GM18951 (cell line): ENCODE measurements around the gene CLASP1.
"Not testable (repeated sequence)": the region's sequence is repeated elsewhere in the genome, so short reads cannot be mapped to it uniquely, and the experiment has no call there.

Experiments
- POLR2A ChIP-seq: IDR thresholded peaks from 4 replicates; pipeline ENCODE4 v1.6.1; 2011; ENCODE audit warnings: mild to moderate bottlenecking; ENCODE audit not compliant: insufficient read length, insufficient read depth; ENCODE audit errors: extremely low read depth
- in situ Hi-C: fragments of 300-500 bp; cut with MboI; formaldehyde crosslinking; loops from one replicate; pipeline ENCODE4 v1.12.0; 2022; ENCODE audit warnings: low sequenced_read_pairs, mixed read lengths, inconsistent platforms; ENCODE audit not compliant: unreplicated experiment

The CLASP1 gene

DNA sequence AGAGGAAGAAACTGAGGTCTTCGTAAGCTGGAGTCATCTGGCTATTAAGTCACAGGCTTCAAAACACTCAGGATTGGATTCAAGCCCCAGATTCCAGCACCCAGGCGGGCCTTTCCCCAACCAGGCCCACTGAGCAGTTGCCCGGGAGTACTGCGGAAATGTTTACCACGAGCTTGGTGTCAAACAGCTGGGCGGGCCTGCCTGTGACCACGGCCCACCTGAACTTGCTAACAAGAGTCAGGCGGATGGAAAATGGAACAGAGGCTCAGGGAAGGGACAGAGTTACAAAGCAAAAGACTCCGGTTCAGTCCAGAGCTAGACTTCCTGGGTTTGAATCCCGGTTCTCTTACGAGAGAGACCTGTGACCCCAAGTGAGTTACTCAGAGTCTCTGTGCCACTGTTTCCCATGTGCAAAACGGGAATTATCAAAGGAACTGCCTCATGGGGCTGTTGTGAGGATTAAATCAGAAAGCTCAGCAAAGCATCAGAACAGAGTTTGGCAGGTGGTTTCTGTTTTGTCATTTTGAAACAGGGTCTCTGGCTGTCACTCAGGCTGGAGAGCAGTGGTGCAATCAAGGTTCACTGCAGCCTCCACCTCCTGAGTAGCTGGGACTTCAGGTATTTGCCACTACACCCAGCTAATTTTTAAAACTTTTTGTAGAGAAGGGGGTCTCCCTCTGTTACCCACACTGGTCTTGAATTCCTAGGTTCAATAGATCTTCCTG is 315.3 kb downstream of the CLASP1 start:
- no peak for TF ChIP-seq POLR2A
- in situ Hi-C loops: no loop called here

- TF ChIP-seq POLR2A: no peak
- in situ Hi-C loops: no loop called here
Observed at GRCh38 chr2:121333231-121333630, 316.0 kb downstream of the CLASP1 start.

DNA sequence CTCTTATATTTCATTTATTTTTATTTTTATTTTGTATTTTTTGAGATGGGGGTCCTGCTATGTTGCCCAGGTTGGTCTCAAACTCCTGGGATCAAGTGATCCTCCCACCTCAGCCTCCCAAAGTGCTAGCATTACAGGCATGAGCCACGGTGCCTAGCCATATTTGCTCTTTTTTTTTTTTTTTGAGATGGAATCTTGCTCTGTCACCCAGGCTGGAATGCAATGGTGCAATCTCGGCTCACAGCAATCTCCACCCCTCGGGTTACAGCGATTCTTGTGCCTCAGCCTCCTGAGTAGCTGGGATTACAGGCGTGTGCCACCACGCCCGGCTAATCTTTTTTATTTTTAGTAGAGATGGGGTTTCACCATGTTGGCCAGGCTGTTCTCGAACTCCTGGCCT is 317.9 kb downstream of the CLASP1 start:
- in situ Hi-C loops: not testable (repeated sequence)

GRCh38 chr2:121330921-121331320 is 318.3 kb downstream of the CLASP1 start:
- in situ Hi-C loops: no loop called here
- TF ChIP-seq POLR2A: no peak

DNA sequence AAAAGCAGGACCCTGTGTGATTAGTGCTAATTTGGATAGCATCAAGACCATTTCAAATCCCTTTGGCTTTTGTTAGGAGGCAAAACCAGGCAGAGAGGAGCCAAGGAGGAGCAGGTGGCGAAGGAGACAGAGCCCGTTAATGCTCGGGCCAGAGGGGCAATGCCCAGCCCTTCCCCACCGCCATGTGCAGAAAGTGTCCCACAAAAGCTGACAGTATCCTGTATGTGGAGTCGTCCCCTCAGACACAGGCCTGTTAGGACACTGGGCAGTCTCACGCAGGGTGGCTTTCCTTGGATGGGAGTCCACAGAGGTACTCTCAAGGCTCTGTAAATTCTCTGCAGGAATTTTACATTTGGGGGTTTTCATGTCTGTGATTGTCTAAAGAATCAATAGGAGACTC is 319.5 kb downstream of the CLASP1 start:
- no peak for TF ChIP-seq POLR2A
- in situ Hi-C loops: no loop called here

DNA sequence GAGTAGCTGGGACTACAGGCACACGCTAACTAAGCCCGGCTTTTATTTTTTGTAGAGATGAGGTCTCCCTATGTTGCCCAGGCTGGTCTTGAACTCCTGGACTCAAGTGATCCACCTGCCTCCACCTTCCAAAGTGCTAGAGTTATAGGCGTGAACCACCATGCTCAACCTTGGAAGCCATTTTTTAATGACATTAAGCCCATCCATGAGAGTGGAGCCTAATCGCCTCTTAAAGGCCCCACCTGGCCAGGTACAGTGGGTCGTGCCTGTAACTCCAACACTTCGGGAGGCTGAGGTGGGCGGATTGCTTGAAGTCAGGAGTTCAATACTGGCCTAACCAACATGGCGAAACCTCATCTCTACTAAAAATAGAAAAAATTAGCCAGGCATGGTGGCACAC is 322.6 kb downstream of the CLASP1 start:
- no peak for TF ChIP-seq POLR2A
- in situ Hi-C loops: no loop called here

GRCh38 chr2:121324601-121325000 is 324.7 kb downstream of the CLASP1 start:
- no peak for TF ChIP-seq POLR2A
- in situ Hi-C loops: no loop called here

GRCh38 chr2:121321476-121321875 is 327.8 kb downstream of the CLASP1 start:
- no peak for TF ChIP-seq POLR2A
- in situ Hi-C loops: no loop called here

- in situ Hi-C loops: no loop called here
- no peak for TF ChIP-seq POLR2A
Observed at GRCh38 chr2:121319941-121320340, 329.3 kb downstream of the CLASP1 start.

- in situ Hi-C loops: no loop called here
- TF ChIP-seq POLR2A: no peak
Observed at GRCh38 chr2:121316986-121317385, 332.3 kb downstream of the CLASP1 start.

DNA sequence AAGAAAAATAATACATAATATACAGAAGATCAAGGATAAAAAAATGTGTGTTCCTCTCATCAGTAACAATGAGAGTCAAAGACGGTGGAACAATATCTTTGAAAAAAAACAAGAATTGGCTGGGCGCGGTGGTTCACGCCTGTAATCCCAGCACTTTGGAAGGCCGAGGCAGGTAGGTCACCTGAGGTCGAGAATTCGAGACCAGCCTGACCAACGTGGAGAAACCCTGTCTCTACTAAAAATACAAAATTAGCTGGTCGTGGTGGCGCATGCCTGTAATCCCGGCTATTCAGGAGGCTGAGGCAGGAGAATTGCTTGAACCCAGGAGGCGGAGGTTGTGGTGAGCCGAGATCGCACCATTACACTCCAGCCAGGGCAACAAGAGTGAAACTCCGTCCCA is 335.6 kb downstream of the CLASP1 start:
- in situ Hi-C loops: not testable (repeated sequence)

DNA sequence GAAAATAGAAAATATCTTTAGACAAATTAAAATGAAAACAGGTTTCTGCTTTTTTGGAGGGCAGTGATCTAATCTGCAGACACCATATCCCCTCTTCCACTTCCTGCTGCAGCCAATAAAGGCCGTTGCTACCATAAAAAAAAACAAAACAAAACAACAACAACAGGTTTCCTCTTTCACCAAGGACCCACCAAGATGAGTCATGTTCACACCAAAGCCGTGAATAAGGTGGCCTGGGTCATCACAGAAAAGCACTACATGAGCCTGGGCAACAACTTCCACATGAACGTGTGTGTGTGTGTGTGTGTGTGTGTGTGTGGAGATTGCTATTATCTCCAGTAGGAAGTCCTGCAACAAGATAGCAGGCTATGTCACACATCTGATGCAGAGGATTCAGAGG is 339.5 kb downstream of the CLASP1 start:
- in situ Hi-C loops: no loop called here
- TF ChIP-seq POLR2A: no peak

- TF ChIP-seq POLR2A: no peak
- in situ Hi-C loops: no loop called here
Observed at GRCh38 chr2:121309323-121309722, 339.9 kb downstream of the CLASP1 start.

DNA sequence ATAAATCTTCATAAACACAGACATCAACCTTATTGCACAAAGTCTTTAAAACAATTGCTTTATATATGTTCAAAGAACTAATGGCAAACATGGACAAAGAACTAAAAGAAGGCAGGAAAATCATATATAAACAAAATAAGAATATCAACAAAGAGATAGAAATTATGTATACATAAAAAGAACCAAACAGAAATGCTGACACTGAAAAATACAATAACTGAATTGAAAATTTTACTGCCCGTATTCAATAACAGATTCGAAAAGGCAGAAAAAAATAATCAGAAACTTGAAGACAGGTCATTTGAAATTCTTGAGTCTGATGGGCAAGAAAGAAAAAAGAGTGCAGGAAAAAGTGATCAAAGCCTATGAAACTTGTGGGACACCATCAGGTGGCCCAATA is 342.2 kb downstream of the CLASP1 start:
- in situ Hi-C loops: no loop called here

DNA sequence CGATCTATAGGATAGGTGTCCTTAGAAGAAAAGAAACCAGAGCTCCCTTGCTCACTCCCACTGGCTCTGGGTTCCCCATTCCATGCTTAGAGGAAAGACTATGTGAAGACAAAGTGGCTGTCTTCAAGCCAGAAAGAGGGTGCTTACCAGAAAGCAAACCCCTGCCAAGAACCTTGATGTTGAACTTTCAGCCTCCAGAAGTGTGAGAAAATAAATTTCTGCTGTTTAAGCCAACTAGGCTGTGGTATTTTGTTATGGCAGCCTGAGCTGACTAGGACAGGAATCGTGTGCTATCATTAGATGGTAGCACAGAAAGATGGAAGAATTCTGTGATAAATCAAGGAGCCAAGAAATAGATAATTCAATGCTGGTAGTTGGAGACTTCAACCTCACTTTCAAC is 344.3 kb downstream of the CLASP1 start:
- no peak for TF ChIP-seq POLR2A
- in situ Hi-C loops: no loop called here

More for the DNA sequence above, 342.2 kb downstream of the CLASP1 start:
- no peak for TF ChIP-seq POLR2A
